ENCODE measurements around the gene B3GNT9. TPM values are rescaled to one million over a fixed set of nuclear protein-coding genes. Genes with fewer than 3 reads are reported as not detected.

Gene B3GNT9, protein sequence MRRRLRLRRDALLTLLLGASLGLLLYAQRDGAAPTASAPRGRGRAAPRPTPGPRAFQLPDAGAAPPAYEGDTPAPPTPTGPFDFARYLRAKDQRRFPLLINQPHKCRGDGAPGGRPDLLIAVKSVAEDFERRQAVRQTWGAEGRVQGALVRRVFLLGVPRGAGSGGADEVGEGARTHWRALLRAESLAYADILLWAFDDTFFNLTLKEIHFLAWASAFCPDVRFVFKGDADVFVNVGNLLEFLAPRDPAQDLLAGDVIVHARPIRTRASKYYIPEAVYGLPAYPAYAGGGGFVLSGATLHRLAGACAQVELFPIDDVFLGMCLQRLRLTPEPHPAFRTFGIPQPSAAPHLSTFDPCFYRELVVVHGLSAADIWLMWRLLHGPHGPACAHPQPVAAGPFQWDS
- total RNA-seq: 65.5 and 72.2 TPM in 2 replicates

DNA sequence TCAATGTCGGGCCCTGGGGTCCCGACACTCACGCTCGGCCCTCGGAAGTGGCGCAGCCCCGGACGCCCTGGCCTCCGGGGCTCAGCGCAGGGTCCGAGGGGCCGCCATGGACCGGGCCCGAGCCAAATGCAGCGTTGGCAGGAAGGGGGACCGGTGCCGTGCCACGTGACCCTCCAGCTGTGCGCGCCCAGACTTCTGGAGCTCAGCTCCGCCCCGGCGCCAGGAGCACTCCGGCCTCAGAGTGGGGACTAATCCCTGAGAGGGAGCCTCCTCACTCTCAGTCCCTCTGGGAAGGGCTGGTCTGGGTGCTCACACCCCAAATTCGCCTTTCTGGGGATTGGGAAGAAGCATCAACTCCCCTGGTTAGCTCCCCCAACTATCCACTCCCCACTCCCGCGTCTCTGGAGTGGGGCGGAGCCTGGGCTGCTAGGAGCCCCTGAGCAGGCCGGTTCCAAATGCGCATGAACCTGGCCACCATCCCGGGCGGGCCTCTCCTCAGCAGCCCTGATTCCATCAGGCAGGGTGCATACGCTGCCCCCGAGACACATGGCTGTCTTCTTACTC lies at the start of gene B3GNT9:
TSS of gene B3GNT9 (minus strand) at position 166 of the 564 bp plus-strand sequence. CDS start 513 bp downstream, outside the sequence.

DNA sequence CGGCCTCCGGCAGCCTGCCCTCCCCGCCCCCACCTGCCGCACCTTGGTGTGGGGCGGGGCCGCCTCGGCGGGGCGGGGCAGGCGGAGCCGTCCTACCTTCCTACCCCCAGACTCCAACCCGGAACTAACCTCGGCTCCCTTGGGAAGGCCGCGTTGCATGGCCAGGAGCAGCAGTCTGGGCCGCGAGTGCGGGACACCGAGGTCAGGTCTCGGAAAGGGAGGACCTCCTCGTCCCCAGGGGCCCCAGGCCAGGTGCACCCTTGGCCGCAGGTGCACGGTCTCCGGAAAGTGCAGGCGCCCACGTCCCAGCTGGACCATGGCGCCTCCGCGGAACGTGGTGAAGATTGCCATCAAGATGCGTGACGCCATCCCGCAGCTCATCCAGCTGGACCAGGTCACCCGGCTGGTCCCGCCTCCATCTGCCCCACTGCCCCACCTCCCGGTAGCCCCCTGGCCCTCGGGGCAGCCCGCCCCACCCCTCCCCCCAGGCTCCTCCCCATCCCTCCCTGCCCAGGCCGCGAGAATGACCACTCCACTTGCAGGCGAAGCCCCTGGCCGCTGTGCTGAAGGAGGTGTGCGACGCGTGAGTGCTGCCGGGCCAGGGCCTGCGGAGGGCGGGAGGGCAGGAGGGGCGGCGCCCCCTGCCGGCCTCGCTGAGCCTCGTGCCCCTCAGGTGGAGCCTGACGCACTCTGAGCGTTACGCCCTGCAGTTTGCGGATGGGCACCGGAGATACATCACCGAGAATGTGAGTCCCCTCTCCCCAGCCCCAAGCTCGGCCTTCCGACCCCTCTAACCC lies 48.4 kb upstream of the B3GNT9 start, which contains the start of gene ELMO3:
TSS of gene ELMO3 (plus strand) at position 121 of the 797 bp plus-strand sequence. CDS start at position 317, 196 bp downstream.

DNA sequence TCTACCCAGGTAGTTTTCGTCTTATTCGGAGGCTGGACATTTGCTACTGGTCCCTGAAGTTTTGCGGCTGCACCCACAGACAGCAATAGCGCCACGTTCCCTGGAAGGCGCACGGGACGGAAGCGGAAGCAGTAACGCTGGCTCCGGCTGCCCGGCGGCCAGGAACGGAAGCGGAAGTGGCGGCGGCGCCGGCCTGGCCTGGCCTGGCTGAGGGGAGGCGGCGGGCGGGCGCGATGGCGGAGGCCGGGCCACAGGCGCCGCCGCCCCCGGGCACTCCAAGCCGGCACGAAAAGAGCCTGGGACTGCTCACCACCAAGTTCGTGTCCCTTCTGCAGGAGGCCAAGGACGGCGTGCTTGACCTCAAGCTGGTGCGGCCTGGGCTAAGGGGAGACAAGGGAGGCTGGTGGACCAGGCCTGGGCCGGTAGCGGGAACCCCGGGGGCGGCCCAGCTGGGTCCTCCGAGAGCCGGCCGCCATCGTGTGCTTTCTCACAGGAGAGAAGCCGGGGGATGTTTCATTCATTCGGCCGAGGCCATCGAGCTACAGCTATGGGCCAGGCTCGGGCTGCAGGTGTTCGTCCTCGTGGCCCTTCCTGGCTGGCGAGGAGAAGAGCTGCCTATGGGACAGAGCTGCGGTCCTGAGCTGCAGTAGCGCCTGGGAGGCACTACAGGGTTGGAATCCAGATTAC lies 41.3 kb upstream of the B3GNT9 start, which contains the start of gene E2F4:
TSS of gene E2F4 (plus strand) at position 161 of the 687 bp plus-strand sequence. CDS start at position 234, 73 bp downstream.

DNA sequence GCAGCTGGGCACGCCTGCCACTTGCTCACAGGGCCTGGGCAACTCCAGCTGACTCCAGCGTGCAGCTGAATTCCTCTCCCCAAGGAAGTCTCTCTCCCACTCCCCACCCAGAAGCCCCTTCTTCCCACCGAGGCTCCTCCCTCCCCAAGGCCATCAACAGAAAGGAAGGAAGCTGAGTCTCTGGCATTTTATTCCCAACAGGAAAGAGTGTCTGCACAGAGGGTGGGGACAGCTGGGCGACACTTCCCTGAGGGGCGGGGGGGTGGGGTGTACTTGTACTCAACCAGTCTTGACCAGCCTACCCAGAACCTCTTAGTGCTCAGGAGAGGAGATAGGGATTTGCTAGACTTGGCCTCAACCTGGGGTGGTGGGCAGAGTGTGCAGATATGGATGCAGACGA lies 39.2 kb upstream of the B3GNT9 start, which contains the start of gene EXOC3L1:
TSS of gene EXOC3L1 (minus strand) at position 96 of the 400 bp plus-strand sequence. CDS start 460 bp downstream, outside the sequence.

DNA sequence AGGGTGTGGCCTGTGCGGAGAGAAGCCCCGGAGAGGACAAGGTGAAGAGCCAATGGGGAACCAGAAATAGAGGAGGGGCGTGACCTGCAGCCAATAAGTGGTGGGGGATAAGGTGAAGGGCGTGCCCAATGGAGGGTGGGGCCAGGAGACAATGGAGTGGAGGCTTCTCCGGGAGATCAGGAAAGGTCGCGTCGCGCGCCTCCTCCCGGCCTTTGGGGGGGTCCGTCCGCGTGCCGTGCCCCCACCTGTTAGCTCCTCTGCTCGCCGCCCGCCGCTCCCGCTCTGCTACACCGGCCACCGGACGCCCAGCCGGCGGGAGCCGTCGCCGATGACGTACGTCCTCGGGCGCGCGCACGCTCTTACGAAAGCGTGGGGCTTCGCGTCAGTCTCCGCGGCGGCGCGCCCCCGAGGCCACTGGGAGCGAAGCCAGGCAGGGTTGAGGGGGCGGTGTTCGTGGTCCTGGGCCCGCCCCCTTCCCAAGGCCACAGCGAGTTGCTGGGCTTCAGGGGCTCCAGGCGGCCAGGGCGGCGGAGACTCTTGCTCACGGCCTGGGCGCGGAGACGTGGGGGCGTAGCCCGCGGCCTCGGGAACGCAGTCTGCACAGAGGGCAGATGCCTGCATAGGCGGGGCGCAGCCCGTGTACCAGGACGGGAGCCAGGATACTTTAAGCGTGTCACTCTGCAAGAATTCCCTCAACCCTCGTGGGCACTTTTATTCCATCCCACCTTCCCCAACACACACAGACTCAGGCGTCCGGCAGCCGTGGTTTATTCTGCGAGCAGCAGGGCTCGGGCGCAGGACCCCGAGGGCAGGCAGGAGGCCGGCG lies 33.0 kb upstream of the B3GNT9 start, which contains the start of gene MATCAP1:
TSS of gene MATCAP1 (minus strand) at position 337 of the 826 bp plus-strand sequence. CDS start 3,353 bp downstream, outside the sequence.

DNA sequence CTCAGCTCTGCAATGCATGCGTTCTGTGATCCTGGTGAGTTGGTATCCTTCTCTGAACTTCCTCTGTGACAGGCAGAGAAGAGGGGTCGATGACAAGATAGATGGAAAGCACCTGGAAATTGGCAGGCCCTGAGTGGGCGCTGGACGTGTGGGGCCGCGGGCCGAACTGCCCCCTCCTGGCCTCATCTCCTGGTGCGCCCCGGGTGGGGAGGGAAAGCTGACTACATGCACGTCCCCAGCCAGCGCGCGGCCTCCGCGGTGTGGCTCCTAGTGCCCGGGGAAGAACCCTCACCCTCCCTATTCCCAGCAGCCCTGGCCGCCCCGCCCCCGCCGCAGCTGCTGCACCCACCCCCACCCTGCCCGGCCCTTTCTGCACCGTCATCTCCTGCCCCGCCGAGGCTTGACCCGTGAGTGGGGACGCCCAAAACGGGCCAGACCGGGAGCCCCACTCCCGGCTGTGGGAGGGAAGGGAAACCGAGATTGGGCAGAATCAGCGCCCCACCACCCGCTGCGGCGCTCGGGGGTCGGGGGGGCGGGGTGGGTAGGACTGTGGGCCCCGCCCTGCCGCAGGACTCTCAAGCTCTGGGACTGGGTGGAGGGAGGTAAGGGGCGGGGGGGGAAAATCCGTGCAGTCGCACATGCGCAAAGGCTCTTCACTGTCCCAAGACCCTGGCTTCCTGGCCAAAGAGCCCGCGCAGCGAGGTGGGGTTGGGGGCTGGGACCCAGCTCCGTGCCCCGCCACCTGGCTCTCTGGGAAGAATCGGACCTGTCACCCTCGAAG lies 19.6 kb upstream of the B3GNT9 start, which contains the start of gene NOL3:
TSS of gene NOL3 (plus strand) at position 371 of the 781 bp plus-strand sequence.

DNA sequence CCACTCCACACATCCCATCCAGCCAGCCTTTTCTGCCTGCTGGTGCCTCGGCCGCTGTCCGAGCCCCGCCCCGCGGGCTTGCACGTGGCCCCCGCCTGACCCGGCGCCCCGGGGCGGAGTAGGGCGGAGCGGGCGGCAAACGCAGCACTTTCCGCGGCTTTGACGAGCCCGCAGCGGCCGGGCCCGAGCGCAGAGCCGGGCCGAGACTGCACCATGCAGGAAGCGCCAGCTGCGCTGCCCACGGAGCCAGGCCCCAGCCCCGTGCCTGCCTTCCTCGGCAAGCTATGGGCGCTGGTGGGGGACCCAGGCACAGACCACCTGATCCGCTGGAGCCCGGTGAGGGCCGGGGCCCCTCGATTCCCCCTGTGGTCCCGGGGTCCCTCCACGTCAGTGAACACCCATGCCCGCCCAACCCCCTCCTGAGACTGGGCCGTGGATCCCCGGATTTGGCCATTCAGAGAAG lies 13.8 kb upstream of the B3GNT9 start, which contains the start of gene HSF4:
TSS of gene HSF4 (plus strand) at position 147 of the 463 bp plus-strand sequence. CDS start at position 214, 67 bp downstream.

DNA sequence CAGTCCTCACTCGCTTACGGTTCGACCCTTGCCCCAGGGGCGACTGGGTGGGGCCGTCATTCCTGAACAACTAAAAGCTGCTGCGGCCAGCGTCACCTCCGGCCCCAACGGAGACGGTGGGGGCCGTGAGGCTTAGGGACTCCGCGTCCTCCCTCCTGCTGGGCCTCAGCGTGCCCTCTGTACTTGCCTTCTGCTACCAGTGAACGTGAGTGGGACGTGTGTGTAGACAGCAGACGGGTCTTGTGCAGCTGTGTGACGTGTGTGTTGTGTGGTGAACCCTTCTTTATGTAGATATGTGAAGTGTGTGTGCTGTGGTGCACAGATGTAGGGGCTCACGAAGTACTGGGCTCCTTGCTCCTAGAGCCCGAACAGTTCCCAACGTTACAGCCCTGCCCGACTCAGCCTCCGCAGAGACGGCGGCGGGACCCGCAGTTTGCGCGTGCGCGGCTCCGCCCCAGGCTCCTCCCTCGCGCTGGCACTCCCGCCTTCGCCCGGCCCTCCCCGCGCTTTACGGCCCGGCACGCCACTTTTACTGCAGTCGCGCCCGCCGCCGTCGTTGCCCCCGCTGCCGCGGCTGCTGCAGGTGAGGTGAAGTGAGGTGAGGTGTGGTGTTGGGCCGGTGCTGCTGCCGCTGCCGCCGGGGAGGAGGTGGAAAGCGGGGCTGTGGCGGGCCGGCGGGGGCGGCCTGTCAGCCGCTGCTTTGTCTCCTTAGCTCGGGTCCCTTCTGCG lies 41.2 kb downstream of the B3GNT9 start, which contains the start of gene PHAF1:
TSS of gene PHAF1 (plus strand) at position 535 of the 729 bp plus-strand sequence. CDS start 235 bp downstream, outside the sequence.

Other genes starting within 250 kb of the B3GNT9 start
- under 0.01 and 0.11 TPM in 2 replicates for gene CDH16, start 232.1 kb downstream of the B3GNT9 start, total RNA-seq
- 0.39 and 22.0 TPM in 2 replicates for gene RRAD, start 225.5 kb downstream of the B3GNT9 start, total RNA-seq
- gene CIAO2B, start 216.6 kb downstream of the B3GNT9 start, total RNA-seq: 63.2 and 110 TPM in 2 replicates
- gene CES2, start 215.5 kb downstream of the B3GNT9 start, total RNA-seq: 46.3 and 47.9 TPM in 2 replicates
- 0.11 and 0.39 TPM in 2 replicates for gene CES3, start 189.7 kb downstream of the B3GNT9 start, total RNA-seq
- gene CES4A, start 162.4 kb downstream of the B3GNT9 start, total RNA-seq: 3.3 and 10.2 TPM in 2 replicates
- gene CBFB, start 121.8 kb downstream of the B3GNT9 start, total RNA-seq: 46.0 and 56.1 TPM in 2 replicates
- 12.5 and 15.7 TPM in 2 replicates for gene PHAF1, start 41.1 kb downstream of the B3GNT9 start, total RNA-seq
- 20.0 and 26.8 TPM in 2 replicates for gene TRADD, start 8.9 kb upstream of the B3GNT9 start, total RNA-seq
- 23.7 and 40.8 TPM in 2 replicates for gene FBXL8, start 9.0 kb upstream of the B3GNT9 start, total RNA-seq
- gene HSF4, start 13.7 kb upstream of the B3GNT9 start, total RNA-seq: 4.8 and 21.2 TPM in 2 replicates
- gene NOL3, start 19.5 kb upstream of the B3GNT9 start, total RNA-seq: 21.7 and 38.1 TPM in 2 replicates
- 11.1 and 21.2 TPM in 2 replicates for gene MATCAP1, start 33.0 kb upstream of the B3GNT9 start, total RNA-seq
- not detected in 2 replicates for gene EXOC3L1, start 39.1 kb upstream of the B3GNT9 start, total RNA-seq
- gene E2F4, start 41.2 kb upstream of the B3GNT9 start, total RNA-seq: 42.4 and 76.9 TPM in 2 replicates
- 42.8 and 57.2 TPM in 2 replicates for gene ELMO3, start 48.1 kb upstream of the B3GNT9 start, total RNA-seq
- gene TMEM208, start 76.1 kb upstream of the B3GNT9 start, total RNA-seq: 28.7 and 36.4 TPM in 2 replicates
- gene FHOD1, start 96.5 kb upstream of the B3GNT9 start, total RNA-seq: 18.1 and 24.6 TPM in 2 replicates
- gene SLC9A5, start 98.0 kb upstream of the B3GNT9 start, total RNA-seq: 0.33 and 1.6 TPM in 2 replicates
- 22.2 and 35.7 TPM in 2 replicates for gene PLEKHG4, start 128.5 kb upstream of the B3GNT9 start, total RNA-seq
- gene KCTD19, start 175.7 kb upstream of the B3GNT9 start, total RNA-seq: not detected in 2 replicates
- gene LRRC36, start 175.8 kb upstream of the B3GNT9 start, total RNA-seq: not detected in 2 replicates
- under 0.01 and 0.87 TPM in 2 replicates for gene TPPP3, start 242.5 kb upstream of the B3GNT9 start, total RNA-seq